Colon (tissue), 2 donors: Measurements from ENCODE around the gene RRBP1.

Source experiments
- FAIRE-seq: peaks from 2 replicates; lab custom pipeline; 2012; peaks lifted over from hg19 to GRCh38; lab: Jason Lieb, UNC
- donor health status: control.
- donor health status: control.

The RRBP1 gene

GRCh38 chr20:17683218-17684076 lies 1.4 kb upstream of the RRBP1 start:
- no peak for FAIRE-seq

- FAIRE-seq, result no peak
These were observed 802 bp upstream of the RRBP1 start for GRCh38 chr20:17682889-17683198.

- FAIRE-seq, result no peak
These were observed 328 bp downstream of the RRBP1 start for GRCh38 chr20:17681726-17682102.

GRCh38 chr20:17680836-17681725 lies 961 bp downstream of the RRBP1 start:
- FAIRE-seq, result no peak

- no peak for FAIRE-seq
These were observed 1.9 kb downstream of the RRBP1 start for GRCh38 chr20:17679941-17680835.

- FAIRE-seq, result no peak
These were observed 3.2 kb downstream of the RRBP1 start for GRCh38 chr20:17678886-17679285.

- no peak for FAIRE-seq
These were observed 3.7 kb downstream of the RRBP1 start for GRCh38 chr20:17678295-17678694.

- no peak for FAIRE-seq
These were observed 5.1 kb downstream of the RRBP1 start for GRCh38 chr20:17676942-17677341.

- FAIRE-seq, result no peak
These were observed 5.7 kb downstream of the RRBP1 start for GRCh38 chr20:17676378-17676759.

GRCh38 chr20:17675519-17676377 lies 6.3 kb downstream of the RRBP1 start:
- no peak for FAIRE-seq

- FAIRE-seq, result no peak
These were observed 7.1 kb downstream of the RRBP1 start for GRCh38 chr20:17674722-17675518.

- FAIRE-seq, result no peak
These were observed 9.0 kb downstream of the RRBP1 start for GRCh38 chr20:17673084-17673483.

- no peak for FAIRE-seq
These were observed 10.5 kb downstream of the RRBP1 start for GRCh38 chr20:17671565-17671964.

- FAIRE-seq, result no peak
These were observed 11.0 kb downstream of the RRBP1 start for GRCh38 chr20:17671011-17671410.

GRCh38 chr20:17669306-17669931 lies 12.6 kb downstream of the RRBP1 start:
- FAIRE-seq, result no peak

GRCh38 chr20:17668432-17668831 lies 13.6 kb downstream of the RRBP1 start:
- FAIRE-seq, result no peak

GRCh38 chr20:17667445-17667844 lies 14.6 kb downstream of the RRBP1 start:
- no peak for FAIRE-seq

- no peak for FAIRE-seq
These were observed 15.6 kb downstream of the RRBP1 start for GRCh38 chr20:17666481-17666880.

- FAIRE-seq, result no peak
These were observed 16.3 kb downstream of the RRBP1 start for GRCh38 chr20:17665756-17666155.

GRCh38 chr20:17664025-17664633 lies 17.9 kb downstream of the RRBP1 start:
- FAIRE-seq, result no peak
